GM23248 (cell line): ENCODE measurements around the gene CELA3B. TPM values are rescaled to one million over a fixed set of nuclear protein-coding genes. Genes with fewer than 3 reads are reported as not detected.

Experiments used
- DNase-seq: peaks from one replicate; pipeline ENCODE4 v3.0.0-alpha.2; 2015
- H2AFZ ChIP-seq: fragments of 200-600 bp; sonication (generic); 2 replicates; pipeline ENCODE4 v1.6.1; 2016; ENCODE audit warnings: antibody characterized with exemption
- H3F3A ChIP-seq: fragments of 200-600 bp; sonication (generic); 2 replicates; pipeline ENCODE4 v1.6.1; 2016; ENCODE audit warnings: mild to moderate bottlenecking, antibody characterized with exemption, mixed run types; ENCODE audit not compliant: insufficient read depth
- H3K27ac ChIP-seq: fragments of 200-600 bp; sonication (generic); 2 replicates; pipeline ENCODE4 v1.5.1; 2016; ENCODE audit warnings: mild to moderate bottlenecking
- H3K27me3 ChIP-seq: fragments of 200-600 bp; sonication (generic); replicated peaks from 2 replicates; pipeline ENCODE4 v1.6.1; 2016; ENCODE audit warnings: mild to moderate bottlenecking; ENCODE audit not compliant: insufficient read depth
- H3K36me3 ChIP-seq: fragments of 200-600 bp; sonication (generic); 2 replicates; pipeline ENCODE4 v1.6.1; 2016; ENCODE audit warnings: low read depth, mild to moderate bottlenecking
- H3K4me1 ChIP-seq: fragments of 200-600 bp; sonication (generic); 2 replicates; pipeline ENCODE4 v1.6.1; 2016; ENCODE audit warnings: mild to moderate bottlenecking; ENCODE audit not compliant: insufficient read depth
- H3K4me2 ChIP-seq: fragments of 200-600 bp; sonication (generic); one replicate; pipeline ENCODE4 v1.6.1; 2016; ENCODE audit warnings: mild to moderate bottlenecking; ENCODE audit not compliant: unreplicated experiment
- H3K4me3 ChIP-seq: fragments of 200-600 bp; sonication (generic); 2 replicates; pipeline ENCODE4 v1.5.1; 2016; ENCODE audit warnings: mild to moderate bottlenecking
- H3K79me2 ChIP-seq: fragments of 200-600 bp; sonication (generic); 2 replicates; pipeline ENCODE4 v1.6.1; 2016; ENCODE audit warnings: mild to moderate bottlenecking; ENCODE audit not compliant: insufficient read depth
- H3K9ac ChIP-seq: fragments of 200-600 bp; sonication (generic); 2 replicates; pipeline ENCODE4 v1.6.1; 2016; ENCODE audit warnings: mild to moderate bottlenecking
- H3K9me2 ChIP-seq: fragments of 200-600 bp; sonication (generic); 2 replicates; pipeline ENCODE4 v1.6.1; 2016; ENCODE audit warnings: mixed run types, mild to moderate bottlenecking, moderate library complexity; ENCODE audit not compliant: insufficient read depth
- H3K9me3 ChIP-seq: fragments of 200-600 bp; sonication (generic); one replicate; pipeline ENCODE4 v1.6.1; 2017; ENCODE audit warnings: low read depth
- H4K20me1 ChIP-seq: fragments of 200-600 bp; sonication (generic); 2 replicates; pipeline ENCODE4 v1.6.0; 2016; ENCODE audit not compliant: insufficient read depth
- EZH2 ChIP-seq: fragments of 200-600 bp; sonication (generic); IDR thresholded peaks from 2 replicates; pipeline ENCODE4 v1.6.1; 2018; ENCODE audit warnings: antibody characterized with exemption, mild to moderate bottlenecking; ENCODE audit not compliant: insufficient read depth, poor library complexity, severe bottlenecking
- EZH2phosphoT487 ChIP-seq: fragments of 200-600 bp; sonication (generic); IDR thresholded peaks from 2 replicates; pipeline ENCODE4 v1.6.1; 2018; ENCODE audit warnings: antibody characterized with exemption, moderate library complexity, mild to moderate bottlenecking, low read depth; ENCODE audit not compliant: insufficient read depth
- WGBS, 2 experiments: methylation state at CpG; one replicate each; pipeline ENCODE4 v1.1.6; 2015 to 2017; ENCODE audit warnings: low lambda C conversion rate in 2 of 2, low coverage in 1 of 2; ENCODE audit errors: missing lambda C conversion rate in 2 of 2; 5-methylcytosine and 5-hydroxymethylcytosine counted together
- in situ Hi-C: fragments of 300-500 bp; cut with MboI; formaldehyde crosslinking; loops from 2 replicates; pipeline ENCODE4 v1.15.0; 2020
- polyA plus RNA-seq: library from polyadenylated mRNA; unstranded; fragments of >200 nt; fragmentation: Nextera tagmentation; extraction: Ambion mirVana; gene quantifications from 2 replicates; pipeline ENCODE4 v1.2.1, GENCODE V29; 2016
- total RNA-seq: library from RNA; depleted of rRNA; stranded (reverse); fragments of >200 nt; shearing (Covaris generic); gene quantifications from 2 replicates; pipeline ENCODE4 v1.2.3, GENCODE V29; 2014

The CELA3B gene
- total and polyA plus RNA-seq, 2 experiments from 2014 or later: not detected

GRCh38 chr1:21938732-21939538 lies 37.9 kb upstream of the CELA3B start:
- 52 to 59% methylated on average over 11 of the region's 11 CpGs for WGBS, 2 experiments
- Histone ChIP-seq H3K9ac (peak overlapping the region; percentile 82), H3K9me2 (no peaks in the 10 kb centered on the region), H3F3A (peaks cover 54% of the 10 kb centered on the region), H4K20me1 (no peaks in the 10 kb centered on the region), H3K27ac (peak overlapping the region; percentile 95), H3K79me2 (peaks cover 29% of the 10 kb centered on the region), H3K4me3 (peak overlapping the region; percentile 8; the same call in 1 of the 2 replicates), H3K9me3 (no peaks in the 10 kb centered on the region), H3K4me2 (peak overlapping the region; percentile 53), H2AFZ (peak overlapping the region; percentile 14; the same call in 1 of the 2 replicates), H3K4me1 (peaks cover 54% of the 10 kb centered on the region), H3K36me3 (no peaks in the 10 kb centered on the region), H3K27me3 (no peaks in the 10 kb centered on the region)
- peak; percentile 64 for DNase-seq
- TF ChIP-seq EZH2 (no peak), EZH2phosphoT487 (no peak)
- in situ Hi-C loops: no loop called here

- TF ChIP-seq EZH2: no peak
- TF ChIP-seq EZH2phosphoT487: no peak
- Histone ChIP-seq H3F3A (peaks cover 46% of the 10 kb centered on the region), H3K27me3 (no peaks in the 10 kb centered on the region), H3K9me2 (no peaks in the 10 kb centered on the region), H4K20me1 (no peaks in the 10 kb centered on the region), H3K4me1 (peaks cover 52% of the 10 kb centered on the region), H2AFZ (peak overlapping the region; percentile 63), H3K4me2 (peak overlapping the region; percentile 53), H3K79me2 (peaks cover 20% of the 10 kb centered on the region), H3K27ac (peak overlapping the region; percentile 95), H3K9ac (peak overlapping the region; percentile 82), H3K36me3 (no peaks in the 10 kb centered on the region), H3K4me3 (peak overlapping the region; percentile 18), H3K9me3 (no peaks in the 10 kb centered on the region)
- 32% methylated on average over 9 of the region's 9 CpGs for WGBS, 2 experiments
- peak; percentile 98 for DNase-seq
- in situ Hi-C loops: no loop called here
Measured at GRCh38 chr1:21939650-21940374, 37.0 kb upstream of the CELA3B start.

- Histone ChIP-seq H3K9me3 (no peaks in the 10 kb centered on the region), H3K27me3 (no peaks in the 10 kb centered on the region), H2AFZ (peak overlapping the region; percentile 63; the same call in 1 of the 2 replicates), H3K9ac (peak overlapping the region; percentile 82), H3K27ac (peak overlapping the region; percentile 95), H3K4me3 (0 out of 2 replicates have a peak overlapping the region, but pooled peaks have one; percentile 18), H3K36me3 (no peaks in the 10 kb centered on the region), H3F3A (peaks cover 39% of the 10 kb centered on the region), H3K79me2 (peaks cover 14% of the 10 kb centered on the region), H4K20me1 (no peaks in the 10 kb centered on the region), H3K9me2 (no peaks in the 10 kb centered on the region), H3K4me2 (peak overlapping the region; percentile 53), H3K4me1 (peaks cover 45% of the 10 kb centered on the region)
- in situ Hi-C loops: no loop called here
- no peak for TF ChIP-seq EZH2phosphoT487
- TF ChIP-seq EZH2: no peak
- WGBS, 2 experiments: 94 to 98% methylated on average over 2 of the region's 2 CpGs
- no peak for DNase-seq
Measured at GRCh38 chr1:21940492-21940891, 36.3 kb upstream of the CELA3B start.

GRCh38 chr1:21941370-21941769 lies 35.5 kb upstream of the CELA3B start:
- Histone ChIP-seq H3K4me3 (no peak overlapping the region), H3K4me2 (no peak overlapping the region), H3K36me3 (no peaks in the 10 kb centered on the region), H3K9me2 (no peaks in the 10 kb centered on the region), H4K20me1 (no peaks in the 10 kb centered on the region), H3K27ac (no peak overlapping the region), H3F3A (peaks cover 36% of the 10 kb centered on the region), H3K79me2 (peaks cover 5% of the 10 kb centered on the region), H3K27me3 (no peaks in the 10 kb centered on the region), H3K9ac (no peak overlapping the region), H3K9me3 (no peaks in the 10 kb centered on the region), H3K4me1 (peaks cover 45% of the 10 kb centered on the region), H2AFZ (no peak overlapping the region)
- 97 to 98% methylated on average over 5 of the region's 5 CpGs for whole genome bisulfite sequencing, 2 experiments
- no peak for TF ChIP-seq EZH2
- TF ChIP-seq EZH2phosphoT487: no peak
- in situ Hi-C loops: no loop called here
- no peak for DNase-seq
